GM11168 (cell line): ENCODE results near the gene NOL7.

ENCODE experiments used
- in situ Hi-C: fragments of 300-500 bp; cut with MboI; formaldehyde crosslinking; loops from one replicate; pipeline ENCODE4 v1.12.0; 2022; ENCODE audit warnings: low sequenced_read_pairs; ENCODE audit not compliant: unreplicated experiment

NOL7 gene

GRCh38 chr6:13643125-13643524 is 28.0 kb downstream of the NOL7 start:
- in situ Hi-C loops, result no loop called here

- in situ Hi-C loops, result no loop called here
Observed at GRCh38 chr6:13648850-13649249, 33.7 kb downstream of the NOL7 start.

GRCh38 chr6:13649393-13649792 is 34.3 kb downstream of the NOL7 start:
- in situ Hi-C loops, result no loop called here

GRCh38 chr6:13653296-13653695 is 38.2 kb downstream of the NOL7 start:
- in situ Hi-C loops, result no loop called here

GRCh38 chr6:13654496-13654895 is 39.4 kb downstream of the NOL7 start:
- in situ Hi-C loops, result no loop called here

GRCh38 chr6:13655700-13656099 is 40.6 kb downstream of the NOL7 start:
- in situ Hi-C loops, result no loop called here

GRCh38 chr6:13660273-13660672 is 45.1 kb downstream of the NOL7 start:
- in situ Hi-C loops, result no loop called here

- in situ Hi-C loops, result no loop called here
Observed at GRCh38 chr6:13660893-13661292, 45.8 kb downstream of the NOL7 start.

GRCh38 chr6:13661647-13662046 is 46.5 kb downstream of the NOL7 start:
- in situ Hi-C loops, result no loop called here

GRCh38 chr6:13662651-13663334 is 47.7 kb downstream of the NOL7 start:
- in situ Hi-C loops, result no loop called here

- in situ Hi-C loops, result no loop called here
Observed at GRCh38 chr6:13663986-13664385, 48.9 kb downstream of the NOL7 start.

GRCh38 chr6:13664703-13665352 is 49.7 kb downstream of the NOL7 start:
- in situ Hi-C loops, result no loop called here

GRCh38 chr6:13666194-13667105 is 51.3 kb downstream of the NOL7 start:
- in situ Hi-C loops, result no loop called here

GRCh38 chr6:13667655-13668054 is 52.5 kb downstream of the NOL7 start:
- in situ Hi-C loops, result no loop called here

GRCh38 chr6:13668291-13668928 is 53.3 kb downstream of the NOL7 start:
- in situ Hi-C loops, result no loop called here

GRCh38 chr6:13669476-13669875 is 54.3 kb downstream of the NOL7 start:
- in situ Hi-C loops, result no loop called here
